ENCODE measurements around the gene GRK7.

- no peak for TF ChIP-seq CTCF (conservative IDR thresholded peaks at IDR 0.05; ENCODE audit: low read length)
- TF ChIP-seq EZH2phosphoT487 (IDR thresholded peaks at IDR 0.05; ENCODE audit: borderline replicate concordance, low read depth, low read length): no peak
Observed at GRCh38 chr3:141812586-141812985, 49.4 kb downstream of the GRK7 start.
